SJSA1 (cell line): ENCODE results near the gene UNC13A. TPM values are rescaled to one million over a fixed set of nuclear protein-coding genes. Genes with fewer than 3 reads are reported as not detected.

ENCODE experiments used
- DNase-seq, 2 experiments: peaks; one replicate each; pipeline ENCODE4 v3.0.0-alpha.2; 2015 to 2020; ENCODE audit warnings: low spot score in 2 of 2, low read depth in 1 of 2
- H3K27ac ChIP-seq: fragments of 250-450 bp; sonication (Bioruptor Pico); 2 replicates; pipeline ENCODE4 v1.5.1; 2020; ENCODE audit warnings: mild to moderate bottlenecking, moderate library complexity
- H3K27me3 ChIP-seq: fragments of 250-450 bp; sonication (Bioruptor Pico); replicated peaks from 2 replicates; pipeline ENCODE4 v1.5.1; 2020; ENCODE audit warnings: mild to moderate bottlenecking, moderate library complexity
- H3K36me3 ChIP-seq: fragments of 250-450 bp; sonication (Bioruptor Pico); 2 replicates; pipeline ENCODE4 v1.5.1; 2020; ENCODE audit warnings: mild to moderate bottlenecking
- H3K4me1 ChIP-seq: fragments of 250-450 bp; sonication (Bioruptor Pico); replicated peaks from 2 replicates; pipeline ENCODE4 v1.6.1; 2021; ENCODE audit warnings: mild to moderate bottlenecking
- H3K4me3 ChIP-seq: fragments of 250-450 bp; sonication (Bioruptor Pico); 2 replicates; pipeline ENCODE4 v1.5.1; 2020; ENCODE audit warnings: mild to moderate bottlenecking
- H3K9me3 ChIP-seq: fragments of 250-450 bp; sonication (Bioruptor Pico); replicated peaks from 2 replicates; pipeline ENCODE4 v1.5.1; 2020; ENCODE audit warnings: mild to moderate bottlenecking
- total RNA-seq: library from RNA; depleted of rRNA; stranded (reverse); fragments of >200 nt; shearing (Covaris generic); gene quantifications from 2 replicates; pipeline ENCODE4 v1.2.3, GENCODE V29; 2014

UNC13A gene
- total RNA-seq, 1 experiment from 2014 or later, result not detected

GRCh38 chr19:17673937-17674799 is 14.0 kb downstream of the UNC13A start:
- no peak for DNase-seq
- Histone ChIP-seq H3K36me3 (no peaks in the 10 kb centered on the region), H3K9me3 (no peaks in the 10 kb centered on the region), H3K4me3 (no peak overlapping the region), H3K4me1 (no peaks in the 10 kb centered on the region), H3K27ac (no peak overlapping the region), H3K27me3 (no peaks in the 10 kb centered on the region)

DNA sequence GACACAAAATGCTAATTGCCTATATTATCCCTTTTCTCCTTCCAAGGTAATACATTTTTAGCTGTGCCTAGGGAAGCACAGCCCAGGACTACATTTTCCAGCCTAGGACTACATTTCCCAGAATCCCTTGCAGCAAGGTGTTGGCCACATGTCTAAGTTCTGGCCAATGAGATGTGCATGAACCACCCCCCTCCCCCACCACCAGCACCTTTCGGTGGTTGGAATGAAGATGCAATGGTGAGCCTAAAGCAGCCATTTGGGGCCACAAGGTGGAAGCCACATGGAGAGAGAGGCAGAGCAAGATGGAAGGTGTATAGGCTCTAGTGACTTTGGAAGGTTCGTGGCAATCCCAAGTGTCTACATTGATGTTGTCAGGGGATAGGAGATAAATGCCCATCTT is 16.2 kb downstream of the UNC13A start:
- H3K27me3 ChIP-seq, result no peaks in the 10 kb centered on the region
- H3K4me1 ChIP-seq, result no peaks in the 10 kb centered on the region
- no peak overlapping the region for H3K4me3 ChIP-seq
- H3K36me3 ChIP-seq, result no peaks in the 10 kb centered on the region
- no peak overlapping the region for H3K27ac ChIP-seq
- H3K9me3 ChIP-seq, result no peaks in the 10 kb centered on the region
- DNase-seq, result no peak

GRCh38 chr19:17669419-17669818 is 18.7 kb downstream of the UNC13A start:
- Histone ChIP-seq H3K4me3 (no peak overlapping the region), H3K27ac (no peak overlapping the region), H3K36me3 (no peaks in the 10 kb centered on the region), H3K9me3 (no peaks in the 10 kb centered on the region), H3K4me1 (no peaks in the 10 kb centered on the region), H3K27me3 (no peaks in the 10 kb centered on the region)
- DNase-seq, result no peak

GRCh38 chr19:17665058-17665457 is 23.1 kb downstream of the UNC13A start:
- Histone ChIP-seq H3K27me3 (no peaks in the 10 kb centered on the region), H3K27ac (no peak overlapping the region), H3K36me3 (no peaks in the 10 kb centered on the region), H3K4me3 (no peak overlapping the region), H3K9me3 (no peaks in the 10 kb centered on the region), H3K4me1 (no peaks in the 10 kb centered on the region)
- DNase-seq, result no peak

DNA sequence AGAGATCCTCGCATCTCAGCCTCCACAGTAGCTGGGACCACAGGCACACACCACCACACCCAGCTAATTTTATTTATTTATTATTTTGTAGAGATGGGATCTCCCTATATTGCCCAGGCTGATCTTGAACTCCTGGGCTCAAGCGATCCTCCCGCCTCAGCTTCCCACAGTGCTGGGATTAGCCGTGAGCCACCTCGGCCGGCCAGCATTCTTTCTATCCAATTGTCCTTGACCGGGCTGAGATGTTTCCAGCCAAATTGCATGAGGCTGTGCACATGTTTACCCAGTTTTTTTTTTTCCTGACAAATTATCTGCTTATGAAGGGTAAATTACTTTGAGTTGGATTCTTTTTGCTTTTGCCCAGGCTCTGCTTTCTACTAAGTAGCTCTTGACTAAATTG is 28.2 kb downstream of the UNC13A start:
- no peak overlapping the region for H3K27ac ChIP-seq
- DNase-seq, result no peak
- no peaks in the 10 kb centered on the region for H3K36me3 ChIP-seq
- no peak overlapping the region for H3K4me3 ChIP-seq
- H3K27me3 ChIP-seq, result no peaks in the 10 kb centered on the region
- H3K4me1 ChIP-seq, result no peaks in the 10 kb centered on the region
- peaks cover 3% of the 10 kb centered on the region; the same call in 1 of the 2 replicates for H3K9me3 ChIP-seq

GRCh38 chr19:17658666-17659065 is 29.5 kb downstream of the UNC13A start:
- Histone ChIP-seq H3K27me3 (no peaks in the 10 kb centered on the region), H3K27ac (no peak overlapping the region), H3K4me3 (no peak overlapping the region), H3K4me1 (no peaks in the 10 kb centered on the region), H3K36me3 (no peaks in the 10 kb centered on the region), H3K9me3 (peaks cover 3% of the 10 kb centered on the region; the same call in 1 of the 2 replicates)
- DNase-seq, result no peak

GRCh38 chr19:17658240-17658639 is 29.9 kb downstream of the UNC13A start:
- Histone ChIP-seq H3K36me3 (no peaks in the 10 kb centered on the region), H3K27me3 (no peaks in the 10 kb centered on the region), H3K4me3 (no peak overlapping the region), H3K4me1 (no peaks in the 10 kb centered on the region), H3K9me3 (peaks cover 3% of the 10 kb centered on the region; the same call in 1 of the 2 replicates), H3K27ac (no peak overlapping the region)
- no peak for DNase-seq

DNA sequence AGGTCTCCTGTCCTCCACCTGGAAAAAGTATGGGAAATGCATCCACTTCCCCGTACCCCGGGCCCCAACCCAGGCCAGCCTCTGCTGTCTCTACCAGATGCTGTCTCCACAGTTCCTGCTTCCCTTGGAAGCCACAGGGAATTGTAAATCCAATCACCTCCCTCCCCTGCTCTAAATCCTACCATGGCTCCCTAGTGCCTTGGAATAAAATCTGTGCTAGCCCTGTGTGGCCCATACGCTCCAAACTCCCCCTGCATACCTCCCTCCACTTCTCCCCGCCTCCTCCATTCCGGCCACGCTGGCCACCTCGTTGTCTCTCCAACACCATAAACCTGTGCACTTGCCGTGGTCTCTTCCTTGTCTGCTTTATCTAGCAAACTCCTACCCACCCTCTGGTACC is 31.2 kb downstream of the UNC13A start:
- no peaks in the 10 kb centered on the region for H3K4me1 ChIP-seq
- H3K9me3 ChIP-seq, result peaks cover 3% of the 10 kb centered on the region; the same call in 1 of the 2 replicates
- H3K36me3 ChIP-seq, result no peaks in the 10 kb centered on the region
- no peak for DNase-seq
- H3K27me3 ChIP-seq, result no peaks in the 10 kb centered on the region
- no peak overlapping the region for H3K27ac ChIP-seq
- H3K4me3 ChIP-seq, result no peak overlapping the region

DNA sequence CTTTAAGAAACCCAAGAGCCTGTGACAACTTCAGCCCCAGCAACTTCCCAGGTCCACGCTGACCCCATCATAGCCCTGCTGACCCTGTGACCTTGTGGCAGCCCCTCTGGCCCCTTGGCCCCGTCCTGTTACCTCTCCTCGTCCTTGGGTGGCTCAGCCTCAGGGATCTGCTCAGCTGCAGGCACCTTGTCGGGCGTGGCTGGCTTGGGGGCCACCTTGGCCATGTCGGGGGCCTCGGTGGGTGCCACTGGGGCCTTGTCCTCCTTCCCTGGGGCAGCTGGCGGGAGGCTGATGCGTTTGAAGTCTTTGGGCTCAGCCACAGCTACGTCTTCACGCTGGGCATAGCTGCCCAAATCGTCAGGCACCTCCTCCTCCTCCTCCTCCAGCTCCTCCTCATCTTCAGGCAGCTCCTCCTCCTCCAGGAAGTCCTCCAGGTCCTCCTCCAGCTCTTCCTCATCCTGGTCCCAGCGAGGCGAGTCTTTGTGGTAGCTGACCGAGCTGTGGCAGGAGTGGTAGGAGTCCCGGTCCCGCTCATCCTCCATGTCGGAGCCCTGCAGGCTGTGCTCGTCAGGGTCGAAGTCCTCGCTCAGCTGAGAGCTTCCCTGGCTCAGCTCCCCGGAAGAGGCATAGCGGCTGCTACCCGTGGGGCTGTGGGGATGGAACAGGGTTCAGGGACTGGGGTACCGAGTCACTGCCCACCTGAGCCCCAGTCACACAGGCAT is 32.2 kb downstream of the UNC13A start:
- H3K4me3 ChIP-seq, result no peak overlapping the region
- no peak overlapping the region for H3K27ac ChIP-seq
- H3K27me3 ChIP-seq, result no peaks in the 10 kb centered on the region
- H3K9me3 ChIP-seq, result peaks cover 3% of the 10 kb centered on the region; the same call in 1 of the 2 replicates
- no peaks in the 10 kb centered on the region for H3K4me1 ChIP-seq
- DNase-seq, result no peak
- no peaks in the 10 kb centered on the region for H3K36me3 ChIP-seq

- Histone ChIP-seq H3K27me3 (no peaks in the 10 kb centered on the region), H3K27ac (no peak overlapping the region), H3K9me3 (peaks cover 3% of the 10 kb centered on the region; the same call in 1 of the 2 replicates), H3K36me3 (no peaks in the 10 kb centered on the region), H3K4me1 (no peaks in the 10 kb centered on the region), H3K4me3 (no peak overlapping the region)
- DNase-seq, result no peak
Observed at GRCh38 chr19:17654993-17655392, 33.2 kb downstream of the UNC13A start.

- H3K9me3 ChIP-seq, result no peaks in the 10 kb centered on the region
- H3K4me3 ChIP-seq, result no peak overlapping the region
- no peak overlapping the region for H3K27ac ChIP-seq
- no peaks in the 10 kb centered on the region for H3K36me3 ChIP-seq
- no peaks in the 10 kb centered on the region for H3K27me3 ChIP-seq
- H3K4me1 ChIP-seq, result no peaks in the 10 kb centered on the region
- no peak for DNase-seq
Observed at GRCh38 chr19:17652627-17653026, 35.5 kb downstream of the UNC13A start.

GRCh38 chr19:17648786-17649185 is 39.4 kb downstream of the UNC13A start:
- DNase-seq, result no peak
- no peaks in the 10 kb centered on the region for H3K4me1 ChIP-seq
- H3K4me3 ChIP-seq, result no peak overlapping the region
- H3K36me3 ChIP-seq, result no peaks in the 10 kb centered on the region
- H3K27me3 ChIP-seq, result no peaks in the 10 kb centered on the region
- no peak overlapping the region for H3K27ac ChIP-seq
- no peaks in the 10 kb centered on the region for H3K9me3 ChIP-seq

DNA sequence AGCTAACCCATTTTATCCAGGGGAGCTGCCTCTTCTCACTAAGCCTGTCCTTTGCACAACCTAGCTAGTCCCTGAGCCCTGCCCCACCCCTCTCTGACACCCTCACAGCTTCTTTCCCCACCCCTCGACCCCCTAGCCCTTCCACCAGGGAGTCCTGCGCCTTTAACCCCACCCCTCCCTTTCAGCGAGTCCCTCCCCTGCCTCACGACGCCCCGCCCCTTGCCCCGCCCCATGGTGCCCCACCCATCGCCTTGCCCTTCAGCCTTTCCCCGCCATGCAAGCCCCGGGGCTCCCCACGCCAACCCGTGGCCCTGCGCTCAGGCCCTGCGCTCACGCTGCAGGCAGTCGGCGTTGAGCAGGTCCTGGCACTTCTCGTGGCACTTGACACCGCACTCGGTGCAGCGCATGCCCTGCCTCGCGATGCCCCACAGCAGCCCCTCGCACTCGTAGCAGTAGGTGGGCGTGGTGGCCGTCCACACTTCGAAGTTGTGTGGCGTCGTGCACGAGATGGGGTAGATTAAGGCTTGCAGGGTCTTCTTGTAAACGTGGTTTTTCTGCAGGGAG is 40.0 kb downstream of the UNC13A start:
- H3K9me3 ChIP-seq, result no peaks in the 10 kb centered on the region
- no peaks in the 10 kb centered on the region for H3K27me3 ChIP-seq
- H3K4me1 ChIP-seq, result no peaks in the 10 kb centered on the region
- no peak overlapping the region for H3K4me3 ChIP-seq
- H3K27ac ChIP-seq, result no peak overlapping the region
- H3K36me3 ChIP-seq, result no peaks in the 10 kb centered on the region
- no peak for DNase-seq
